ENCODE data around the gene GFAP. TPM values are rescaled to one million over a fixed set of nuclear protein-coding genes. Genes with fewer than 3 reads are reported as not detected.

Gene GFAP
- polyA plus RNA-seq, 3 donors, result 0.67 to 1.1 (median 0.89) TPM

DNA sequence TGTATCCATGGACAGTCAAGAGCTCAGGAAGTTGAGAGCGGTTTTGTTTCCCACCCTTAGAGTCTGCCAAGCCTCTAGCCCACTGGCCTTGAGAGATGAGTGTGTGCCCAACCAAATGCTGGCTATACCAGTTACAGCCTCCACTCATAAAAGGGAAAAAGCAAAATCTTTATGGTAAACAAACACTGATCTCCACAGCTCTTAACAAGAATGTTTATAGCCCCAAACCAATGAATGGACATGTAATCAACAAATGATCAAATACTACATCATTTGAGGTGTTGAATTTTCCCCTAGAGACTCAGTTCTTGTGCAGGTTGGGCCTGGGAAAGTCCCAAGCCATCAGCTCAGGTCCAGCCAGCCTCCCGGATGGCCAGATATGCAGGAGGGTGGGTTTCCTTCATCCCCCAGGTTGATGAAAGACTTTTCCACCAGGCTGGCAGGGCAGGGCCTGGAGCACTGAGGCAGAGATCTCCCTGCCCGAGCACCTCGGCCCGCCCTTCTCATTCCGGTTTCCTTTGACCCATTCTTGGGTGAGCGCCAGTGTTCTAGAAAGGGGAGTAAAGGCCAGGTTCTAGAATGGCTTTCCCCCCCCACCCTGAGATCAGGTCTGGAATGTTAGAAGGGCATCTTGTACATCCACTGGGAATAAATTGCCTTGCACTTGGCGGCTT is 12.2 kb downstream of the GFAP start:
- DNase-seq (ENCODE audit: low read depth in 3 of 3, low spot score in 2 of 3), result no peak

DNA sequence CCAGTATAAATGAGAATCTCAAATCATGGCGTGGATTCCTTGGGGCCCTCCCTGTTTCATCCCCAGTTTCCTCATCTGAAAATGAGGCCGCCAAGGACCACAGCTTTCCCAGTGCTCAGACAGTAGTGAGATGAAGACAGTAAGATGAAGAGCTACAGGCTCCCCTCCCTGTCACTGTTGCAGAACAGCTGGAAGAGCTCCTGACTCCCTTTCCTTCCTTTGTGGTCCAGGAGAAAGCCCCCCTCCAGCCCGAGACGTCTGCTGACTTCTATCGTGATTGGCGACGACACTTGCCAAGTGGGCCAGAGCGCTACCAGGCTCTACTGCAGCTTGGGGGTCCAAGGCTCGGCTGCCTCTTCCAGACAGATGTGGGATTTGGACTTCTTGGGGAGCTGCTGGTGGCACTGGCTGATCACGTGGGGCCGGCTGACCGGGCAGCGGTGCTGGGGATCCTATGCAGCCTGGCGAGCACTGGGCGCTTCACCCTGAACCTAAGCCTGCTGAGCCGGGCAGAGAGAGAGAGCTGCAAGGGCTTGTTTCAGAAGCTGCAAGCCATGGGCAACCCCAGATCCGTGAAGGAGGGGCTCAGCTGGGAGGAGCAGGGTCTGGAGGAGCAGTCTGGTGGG is 13.1 kb downstream of the GFAP start:
- no peak for DNase-seq (ENCODE audit: low read depth in 3 of 3, low spot score in 2 of 3)

DNA sequence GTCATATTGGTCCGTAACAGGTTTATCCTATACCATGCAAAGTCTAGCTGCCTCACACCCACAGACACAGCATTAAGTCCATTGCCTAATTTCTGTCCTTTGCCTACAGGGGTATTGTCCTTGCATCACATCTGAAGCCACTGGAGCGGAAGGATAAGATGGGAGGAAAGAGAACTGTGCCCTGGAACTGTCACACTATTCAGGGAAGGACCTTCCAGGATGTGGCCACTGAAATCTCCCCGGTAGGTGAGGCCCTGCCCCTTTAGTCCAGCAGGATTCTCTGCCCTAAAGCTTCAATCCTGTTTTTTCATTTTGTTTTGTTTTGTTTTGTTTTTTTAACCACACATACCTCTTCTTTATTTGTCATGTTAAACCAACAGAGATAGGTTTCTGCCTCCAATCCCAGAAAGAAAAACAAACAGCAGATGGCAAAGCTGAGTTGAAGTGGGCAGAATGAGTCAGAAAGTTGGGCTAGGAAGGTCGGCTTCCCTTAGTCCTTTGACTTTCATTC is 13.8 kb downstream of the GFAP start:
- no peak for DNase-seq (ENCODE audit: low read depth in 3 of 3, low spot score in 2 of 3)

GRCh38 chr17:44900894-44901293 is 14.4 kb downstream of the GFAP start:
- DNase-seq (ENCODE audit: low read depth in 3 of 3, low spot score in 2 of 3), result no peak

GRCh38 chr17:44899074-44899782 is 16.1 kb downstream of the GFAP start, which contains the start of gene EFTUD2:
Gene EFTUD2 (minus strand): TSS chr17:44899445. CDS start chr17:44894521, 4,924 bp downstream.
- DNase-seq (ENCODE audit: low read depth in 3 of 3, low spot score in 2 of 3), result peak; percentile 84 to 93 (median 87)

GRCh38 chr17:44898768-44899073 is 16.6 kb downstream of the GFAP start:
- no peak for DNase-seq (ENCODE audit: low read depth in 3 of 3, low spot score in 2 of 3)

- DNase-seq (ENCODE audit: low read depth in 3 of 3, low spot score in 2 of 3), result no peak
These were observed 20.7 kb downstream of the GFAP start for GRCh38 chr17:44894642-44895041.

GRCh38 chr17:44892250-44892649 is 23.1 kb downstream of the GFAP start:
- no peak for DNase-seq (ENCODE audit: low read depth in 3 of 3, low spot score in 2 of 3)

- no peak for DNase-seq (ENCODE audit: low read depth in 3 of 3, low spot score in 2 of 3)
These were observed 26.3 kb downstream of the GFAP start for GRCh38 chr17:44889003-44889402.

GRCh38 chr17:44887971-44888954 is 27.0 kb downstream of the GFAP start:
- DNase-seq (ENCODE audit: low read depth in 3 of 3, low spot score in 2 of 3), result no peak

- no peak for DNase-seq (ENCODE audit: low read depth in 3 of 3, low spot score in 2 of 3)
These were observed 28.3 kb downstream of the GFAP start for GRCh38 chr17:44887016-44887415.

DNA sequence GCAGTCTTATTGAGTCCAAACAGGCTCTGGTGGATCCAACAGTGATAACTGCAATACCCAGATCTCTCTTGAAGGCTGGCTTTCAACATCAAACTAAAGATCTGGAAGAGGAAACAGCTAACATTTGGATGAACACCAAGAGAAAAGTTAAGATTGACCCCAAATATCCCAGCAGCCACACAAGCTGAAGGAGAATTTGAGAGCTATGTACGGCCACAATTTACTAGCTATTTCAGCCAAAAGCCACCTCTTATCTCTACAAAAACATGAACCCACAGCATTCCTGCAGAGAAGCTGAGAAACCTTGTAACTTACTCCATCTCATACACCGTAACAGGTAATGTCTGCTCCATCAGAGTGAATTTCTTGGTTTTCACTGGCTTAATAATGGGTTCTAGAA is 30.4 kb downstream of the GFAP start:
- DNase-seq (ENCODE audit: low read depth in 3 of 3, low spot score in 2 of 3), result no peak

- no peak for DNase-seq (ENCODE audit: low read depth in 3 of 3, low spot score in 2 of 3)
These were observed 34.2 kb downstream of the GFAP start for GRCh38 chr17:44881145-44881544.

DNA sequence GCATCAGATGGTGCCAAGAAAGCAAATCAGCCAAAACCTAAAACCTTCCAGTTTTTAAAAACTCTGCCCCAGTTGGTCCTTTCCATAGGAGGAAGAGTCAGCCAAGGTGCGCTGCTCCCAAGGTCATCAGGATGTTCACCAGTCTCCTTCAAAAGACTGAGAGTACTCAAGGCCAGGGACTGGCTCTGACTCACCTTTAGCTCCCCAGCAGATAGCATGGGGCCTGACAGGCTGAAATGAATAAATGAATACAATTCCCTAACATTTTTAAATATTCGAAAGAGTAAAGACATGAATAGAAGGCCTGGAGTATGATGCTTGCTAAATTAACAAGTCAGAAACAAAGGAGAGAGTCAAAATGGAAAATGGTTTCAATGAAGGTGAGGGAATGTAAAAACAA is 35.2 kb downstream of the GFAP start:
- DNase-seq (ENCODE audit: low read depth in 3 of 3, low spot score in 2 of 3), result no peak

DNA sequence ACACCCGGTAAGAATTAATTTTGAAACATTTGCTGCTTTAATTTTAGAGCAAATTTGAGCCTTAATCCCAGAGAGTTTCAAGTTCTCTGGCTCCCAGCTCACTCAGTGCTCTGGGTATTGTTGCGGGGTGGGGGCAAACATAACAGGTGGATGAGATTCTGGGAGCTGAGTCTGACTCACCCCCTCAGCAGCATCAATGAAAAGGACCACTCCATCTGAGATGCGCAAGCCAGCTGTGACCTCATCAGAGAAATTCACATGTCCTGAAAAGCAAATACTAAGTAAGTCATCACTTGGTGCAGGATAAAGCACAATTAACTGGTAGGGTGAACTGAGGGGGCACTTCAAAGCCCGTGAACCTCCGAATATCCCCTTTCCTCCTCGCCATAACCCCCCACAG is 35.9 kb downstream of the GFAP start:
- DNase-seq (ENCODE audit: low read depth in 3 of 3, low spot score in 2 of 3), result no peak

GRCh38 chr17:44878627-44879221 is 36.6 kb downstream of the GFAP start:
- no peak for DNase-seq (ENCODE audit: low read depth in 3 of 3, low spot score in 2 of 3)

DNA sequence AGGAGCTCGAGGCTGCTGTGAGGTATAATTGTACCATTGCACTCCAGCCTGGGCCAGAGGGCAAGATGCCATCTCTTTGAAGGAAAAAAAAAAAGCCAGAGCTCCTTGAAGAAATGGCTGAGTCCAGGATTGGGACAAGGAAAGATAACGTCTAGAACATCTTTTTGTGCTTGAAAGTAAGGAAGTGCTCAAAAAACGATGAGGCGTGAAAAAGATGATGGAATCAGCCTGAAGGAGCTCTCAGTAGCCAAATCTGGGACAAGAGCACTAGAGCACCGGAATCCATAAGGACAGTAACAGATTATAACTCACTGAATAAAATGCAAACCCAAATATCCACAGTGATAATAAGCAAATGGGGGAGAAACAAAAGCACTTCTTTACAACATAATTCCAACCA is 38.2 kb downstream of the GFAP start:
- DNase-seq (ENCODE audit: low read depth in 3 of 3, low spot score in 2 of 3), result no peak

DNA sequence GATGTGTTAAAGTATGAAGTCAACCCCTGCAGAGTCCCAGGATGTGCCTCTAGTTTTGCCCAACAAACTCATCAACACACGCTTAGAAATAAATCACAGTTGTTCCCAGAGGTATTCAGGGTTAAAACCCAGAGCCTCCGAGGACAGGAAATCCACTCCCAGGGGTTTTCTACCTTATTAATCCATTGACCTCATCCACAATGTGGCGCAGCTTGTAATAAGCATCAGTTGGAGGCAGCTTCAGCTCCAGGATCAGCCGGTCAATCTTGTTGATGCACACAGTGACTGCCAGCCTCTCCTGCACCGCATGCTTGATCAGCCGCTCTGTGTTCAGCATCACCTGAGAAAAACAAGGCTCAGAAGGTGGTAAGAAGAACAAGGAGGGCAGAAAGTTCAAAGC is 39.5 kb downstream of the GFAP start:
- DNase-seq (ENCODE audit: low read depth in 3 of 3, low spot score in 2 of 3), result no peak

- DNase-seq (ENCODE audit: low read depth in 3 of 3, low spot score in 2 of 3), result no peak
These were observed 43.0 kb downstream of the GFAP start for GRCh38 chr17:44872131-44872768.

- no peak for DNase-seq (ENCODE audit: low read depth in 3 of 3, low spot score in 2 of 3)
These were observed 43.7 kb downstream of the GFAP start for GRCh38 chr17:44871556-44871955.

Data from right renal cortex interstitium (tissue), 3 donors.